ENCODE data around the gene LHPP. TPM values are rescaled to one million over a fixed set of nuclear protein-coding genes. Genes with fewer than 3 reads are reported as not detected.

The LHPP gene
- total RNA-seq, 4 donors from 2014 or later = 12.3 to 25.0 (median 16.2) TPM

DNA sequence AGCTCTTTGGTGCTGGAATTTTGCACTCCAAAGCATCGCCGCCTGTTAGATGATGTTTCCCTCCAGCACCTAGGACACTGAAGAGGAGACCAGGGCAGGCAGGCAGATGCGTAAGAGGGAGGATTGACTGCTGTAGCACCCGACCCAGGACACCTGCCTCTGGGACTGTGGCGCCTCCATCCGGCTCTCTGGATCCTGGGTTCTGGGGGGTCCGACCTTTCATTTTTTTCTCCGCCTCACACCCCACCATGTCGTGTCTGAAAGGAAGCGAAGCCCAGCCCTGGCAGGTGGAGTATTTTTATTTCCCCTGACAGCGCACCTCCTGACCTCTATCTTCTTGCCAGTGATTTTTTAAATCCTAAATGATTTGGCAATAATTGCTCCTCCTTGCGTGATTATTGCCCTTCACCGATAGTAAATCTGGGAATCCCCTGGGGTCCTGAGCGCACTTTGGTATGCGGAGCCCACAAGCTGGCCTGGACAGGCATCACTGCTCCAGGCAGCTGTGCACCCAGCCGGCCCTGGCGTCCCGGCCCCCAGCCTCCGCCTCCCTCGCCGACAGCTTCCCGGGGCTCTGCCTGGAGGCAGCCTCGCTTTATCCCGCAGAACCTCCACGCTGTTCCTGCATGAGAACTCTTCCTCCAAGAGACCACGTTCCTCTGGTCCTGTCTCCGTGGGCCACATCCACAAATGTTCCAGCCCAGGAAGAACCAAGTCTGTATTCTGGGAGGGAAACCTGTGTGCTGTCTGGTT is 48.4 kb downstream of the LHPP start:
- TF ChIP-seq EP300 (IDR thresholded peaks at IDR 0.05) (no peak), POLR2A (IDR thresholded peaks at IDR 0.05) (no peak), POLR2AphosphoS5 (IDR thresholded peaks at IDR 0.05) (no peak)
- TF ChIP-seq, protein P1, sequence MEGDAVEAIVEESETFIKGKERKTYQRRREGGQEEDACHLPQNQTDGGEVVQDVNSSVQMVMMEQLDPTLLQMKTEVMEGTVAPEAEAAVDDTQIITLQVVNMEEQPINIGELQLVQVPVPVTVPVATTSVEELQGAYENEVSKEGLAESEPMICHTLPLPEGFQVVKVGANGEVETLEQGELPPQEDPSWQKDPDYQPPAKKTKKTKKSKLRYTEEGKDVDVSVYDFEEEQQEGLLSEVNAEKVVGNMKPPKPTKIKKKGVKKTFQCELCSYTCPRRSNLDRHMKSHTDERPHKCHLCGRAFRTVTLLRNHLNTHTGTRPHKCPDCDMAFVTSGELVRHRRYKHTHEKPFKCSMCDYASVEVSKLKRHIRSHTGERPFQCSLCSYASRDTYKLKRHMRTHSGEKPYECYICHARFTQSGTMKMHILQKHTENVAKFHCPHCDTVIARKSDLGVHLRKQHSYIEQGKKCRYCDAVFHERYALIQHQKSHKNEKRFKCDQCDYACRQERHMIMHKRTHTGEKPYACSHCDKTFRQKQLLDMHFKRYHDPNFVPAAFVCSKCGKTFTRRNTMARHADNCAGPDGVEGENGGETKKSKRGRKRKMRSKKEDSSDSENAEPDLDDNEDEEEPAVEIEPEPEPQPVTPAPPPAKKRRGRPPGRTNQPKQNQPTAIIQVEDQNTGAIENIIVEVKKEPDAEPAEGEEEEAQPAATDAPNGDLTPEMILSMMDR (IDR thresholded peaks at IDR 0.05) = no peak
- Histone ChIP-seq H3K36me3 (peaks cover 0 to 12% of the 10 kb centered on the region in 2 donors), H3K27me3 (no peaks in the 10 kb centered on the region), H3K27ac (no peak overlapping the region), H3K4me3 (no peak overlapping the region), H3K9me3 (no peaks in the 10 kb centered on the region), H3K4me1 (no peaks in the 10 kb centered on the region)
- no peak for ATAC-seq
- WGBS, 2 donors (ENCODE audit: low coverage in 1 of 2) = 95 to 100% methylated on average over 1 to 14 of the region's 27 CpGs

DNA sequence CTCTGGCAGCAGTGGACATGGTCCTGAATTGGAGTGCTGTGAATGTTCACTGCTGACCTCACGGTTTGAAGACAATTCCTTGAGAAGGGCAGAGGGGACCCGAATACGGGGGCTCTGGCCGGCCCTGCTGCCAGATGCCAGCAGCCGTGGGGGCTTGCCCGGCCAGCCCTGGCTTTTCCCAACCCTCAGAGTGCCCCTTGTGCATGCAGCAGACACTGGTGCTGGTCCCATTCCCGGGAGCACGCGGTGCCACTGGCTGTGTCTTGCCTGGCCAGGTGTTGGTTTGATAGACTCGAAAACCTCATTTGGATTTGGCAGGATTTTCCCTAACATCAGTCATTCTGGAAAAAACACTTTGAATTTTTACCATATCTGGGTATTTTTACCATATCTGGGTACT is 49.1 kb downstream of the LHPP start:
- TF ChIP-seq POLR2AphosphoS5 (IDR thresholded peaks at IDR 0.05) (no peak), POLR2A (IDR thresholded peaks at IDR 0.05) (no peak), EP300 (IDR thresholded peaks at IDR 0.05) (no peak)
- TF ChIP-seq, protein P1 (IDR thresholded peaks at IDR 0.05) = no peak
- 84 to 85% methylated on average over 4 of the region's 10 CpGs for WGBS, 2 donors (ENCODE audit: low coverage in 1 of 2)
- Histone ChIP-seq H3K4me1 (no peaks in the 10 kb centered on the region), H3K27ac (no peak overlapping the region), H3K27me3 (no peaks in the 10 kb centered on the region), H3K36me3 (peaks cover 0 to 12% of the 10 kb centered on the region in 2 donors), H3K4me3 (no peak overlapping the region), H3K9me3 (no peaks in the 10 kb centered on the region)
- no peak for ATAC-seq

DNA sequence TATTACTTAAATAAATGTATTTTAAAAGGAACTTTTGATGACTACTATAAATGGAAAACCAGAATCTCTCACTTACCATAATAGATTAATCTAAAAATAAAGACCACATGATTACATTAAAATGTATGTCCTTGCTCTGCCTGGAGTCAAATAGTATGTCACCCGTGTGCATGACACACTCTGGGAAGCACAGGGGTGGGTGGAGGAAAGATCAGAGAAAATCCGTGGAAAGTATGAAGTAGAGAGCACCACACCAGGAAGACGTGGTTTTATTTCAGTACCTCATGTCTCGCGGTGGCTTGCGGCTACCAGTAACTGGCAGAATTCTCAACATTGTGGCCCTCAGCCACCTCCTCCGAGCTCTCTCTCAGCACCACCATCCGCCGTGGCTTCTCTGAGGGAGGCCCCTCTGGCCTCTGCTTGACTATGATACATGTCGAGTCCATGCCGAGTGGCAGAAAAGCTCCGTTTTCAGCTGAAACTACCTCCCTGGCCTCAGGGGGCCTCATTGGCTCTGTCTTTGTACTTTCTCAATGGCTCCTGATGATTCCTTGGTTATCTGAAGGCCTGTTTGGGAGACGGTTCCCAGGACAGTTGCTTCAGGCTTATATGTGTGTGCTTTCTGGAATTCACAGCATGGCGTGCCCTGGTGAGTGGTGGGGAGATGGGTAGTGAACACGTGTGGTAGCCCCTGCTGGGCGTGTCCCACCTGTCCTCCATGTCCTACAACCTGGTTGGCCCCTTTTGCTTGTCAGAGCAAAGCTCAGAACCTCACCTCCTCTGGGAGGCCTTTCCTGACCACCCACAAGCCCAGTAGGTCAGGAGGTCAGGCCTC is 49.8 kb downstream of the LHPP start:
- Histone ChIP-seq H3K27ac (no peak overlapping the region), H3K36me3 (peaks cover 0 to 12% of the 10 kb centered on the region in 2 donors), H3K9me3 (no peaks in the 10 kb centered on the region), H3K27me3 (no peaks in the 10 kb centered on the region), H3K4me1 (no peaks in the 10 kb centered on the region), H3K4me3 (no peak overlapping the region)
- ATAC-seq = no peak
- 88 to 95% methylated on average over 7 to 13 of the region's 16 CpGs for WGBS, 2 donors (ENCODE audit: low coverage in 1 of 2)
- TF ChIP-seq POLR2A (IDR thresholded peaks at IDR 0.05) (no peak), EP300 (IDR thresholded peaks at IDR 0.05) (no peak), POLR2AphosphoS5 (IDR thresholded peaks at IDR 0.05) (no peak)
- TF ChIP-seq, protein P1 (IDR thresholded peaks at IDR 0.05) = no peak

DNA sequence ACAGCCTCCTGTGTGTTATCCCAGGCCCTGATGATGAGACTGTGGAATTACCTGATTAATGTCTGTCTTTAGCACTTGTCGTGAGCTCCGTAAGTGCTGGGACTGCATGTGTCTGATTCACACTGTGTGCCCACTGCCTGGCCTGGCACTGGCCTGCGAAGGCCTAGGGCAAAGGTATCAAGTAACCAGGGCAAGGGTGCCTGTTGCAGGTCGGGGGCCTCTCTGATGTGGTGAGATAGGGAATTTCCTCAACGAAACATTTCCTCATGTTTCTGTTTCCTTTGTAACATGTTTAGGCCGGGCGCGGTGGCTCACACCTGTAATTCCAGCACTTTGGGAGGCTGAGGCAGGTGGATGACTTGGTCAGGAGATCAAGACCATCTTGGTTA is 50.4 kb downstream of the LHPP start:
- H3K9me3 ChIP-seq = no peaks in the 10 kb centered on the region
- H3K27me3 ChIP-seq = no peaks in the 10 kb centered on the region
- no peak for ATAC-seq
- WGBS, 2 donors (ENCODE audit: low coverage in 1 of 2) = 97 to 100% methylated on average over 3 to 6 of the region's 8 CpGs
- no peak overlapping the region for H3K27ac ChIP-seq
- peaks cover 0 to 12% of the 10 kb centered on the region in 2 donors for H3K36me3 ChIP-seq
- TF ChIP-seq POLR2AphosphoS5 (IDR thresholded peaks at IDR 0.05) (no peak), POLR2A (IDR thresholded peaks at IDR 0.05) (no peak), EP300 (IDR thresholded peaks at IDR 0.05) (no peak)
- TF ChIP-seq, protein P1 (IDR thresholded peaks at IDR 0.05) = no peak
- no peak overlapping the region for H3K4me3 ChIP-seq
- H3K4me1 ChIP-seq = no peaks in the 10 kb centered on the region
